Measurements from ENCODE around the gene LY6G6F. TPM values are rescaled to one million over a fixed set of nuclear protein-coding genes. Genes with fewer than 3 reads are reported as not detected.
A peak's percentile ranks its signal among the peaks of the same experiment; 100 is the strongest.

LY6G6F gene
- total and polyA plus RNA-seq, 10 of the 15 experiments (the other 5 are each of a cell fraction or from before 2014, with no cell fraction given), result not detected

DNA sequence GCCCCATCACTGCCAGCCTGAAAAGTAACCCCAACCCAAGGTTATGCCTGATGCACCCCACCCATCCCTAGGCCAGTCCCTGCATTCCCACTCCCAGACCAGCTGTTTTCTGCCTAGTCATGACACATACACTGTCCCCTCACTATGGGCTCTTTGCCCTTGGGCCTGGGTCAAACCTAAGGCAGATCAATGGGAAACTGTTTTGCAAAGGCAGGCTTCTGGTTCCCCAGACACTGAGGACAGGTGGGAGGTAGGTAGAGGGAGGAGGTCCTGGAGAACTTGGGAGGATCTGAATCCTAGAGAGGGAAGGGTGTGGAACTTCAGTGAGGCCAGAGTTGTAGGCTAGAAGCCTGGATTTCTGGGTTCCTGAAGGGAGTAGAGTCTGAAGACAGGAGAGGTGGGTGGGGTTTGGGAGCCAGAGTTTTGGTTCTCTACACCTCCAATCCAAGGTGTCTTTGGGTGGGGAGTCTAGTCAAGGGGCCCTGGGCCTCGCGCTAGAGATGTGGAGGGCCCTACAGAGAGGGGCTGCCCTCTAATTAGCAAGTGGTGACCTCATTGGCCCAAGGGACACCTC is 27.7 kb downstream of the LY6G6F start:
- H2AFZ ChIP-seq (ENCODE audit: control insufficient read depth, low read depth, low read length), result no peak overlapping the region
- 0 out of 2 replicates have a peak, but pooled peaks cover 4% of the 10 kb centered on the region for H4K20me1 ChIP-seq (ENCODE audit: control insufficient read depth, insufficient read depth)
- CTCF ChIA-PET, result interaction anchor here (0.6 to 15.8 kb wide), 5 partner anchors 12 to 144 kb away, joined by 3 to 208 read pairs (median 4); no protein-coding TSS in a partner anchor
- no peak for DNase-seq (ENCODE audit: low read depth, low spot score)
- SMC1A ChIA-PET (ENCODE audit: uncharacterized antibody, unreplicated experiment), result interaction anchor here (0.6 to 6.3 kb wide), 8 partner anchors 10 to 99 kb away, joined by 3 to 42 read pairs (median 4); partner anchors contain the start of genes LSM2, LY6G5C and MPIG6B
- peaks cover 6 to 13% of the 10 kb centered on the region in 2 experiments; a peak in 3 of 4 replicates for H3K36me3 ChIP-seq (ENCODE audit: control insufficient read depth in 2 of 2, insufficient read depth in 2 of 2, low read length in 1 of 2)
- H3K4me1 ChIP-seq (ENCODE audit: control insufficient read depth, insufficient read depth, low read length), result peaks cover 26% of the 10 kb centered on the region
- ATAC-seq, result no peak
- WGBS (ENCODE audit: insufficient coverage, insufficient replicate concordance, low lambda C conversion rate, missing lambda C conversion rate), result 0% methylated on average over 2 of the region's 2 CpGs
- peak overlapping the region; percentile 98 for H3K9ac ChIP-seq (ENCODE audit: control insufficient read depth, insufficient read depth, low read length)
- RAD21 ChIA-PET (ENCODE audit: unreplicated experiment), result interaction anchor here (1.0 to 5.6 kb wide), 3 partner anchors 36 to 96 kb away, joined by 4 to 53 read pairs (median 16); partner anchors contain the start of gene HSPA1B
- no peaks in the 10 kb centered on the region for H3K9me3 ChIP-seq (replicated peaks; ENCODE audit: control insufficient read depth, insufficient read depth, low read length)
- no TSS peak for BruUV-seq (replicated peaks)
- POLR2A ChIA-PET, result interaction anchor here (0.6 to 9.7 kb wide), 7 partner anchors 20 to 151 kb away, joined by 3 to 158 read pairs (median 44); partner anchors contain the start of genes HSPA1A, HSPA1B, HSPA1L and LSM2
- H3K4me3 ChIP-seq, result peak overlapping the region; percentile 100
- H3K27ac ChIP-seq (ENCODE audit: control insufficient read depth, insufficient read depth), result peak overlapping the region; percentile 99
- in situ Hi-C loops (cut with MboI) (no loop called here), intact Hi-C loops (cut with micrococcal nuclease; ENCODE audit: unreplicated experiment) (loop anchor here (5.0 kb wide), 1 partner anchor 52 kb away; the partner anchor contains the start of gene LY6G5C)
- H3K4me2 ChIP-seq (ENCODE audit: control insufficient read depth, insufficient read depth), result peak overlapping the region; percentile 99
- peaks cover 40% of the 10 kb centered on the region for H3K79me2 ChIP-seq (ENCODE audit: control insufficient read depth, insufficient read depth, low read length)
- no peaks in the 10 kb centered on the region for H3K27me3 ChIP-seq (replicated peaks in 1 of 2; ENCODE audit: control insufficient read depth in 2 of 2, insufficient read depth in 2 of 2, low read length in 1 of 2)
- FAIRE-seq, result no peak
- no peak for TF ChIP-seq NRF1 (conservative IDR thresholded peaks at IDR 0.05; ENCODE audit: low read depth, low read length)
- TF ChIP-seq MYB (IDR thresholded peaks at IDR 0.05; ENCODE audit: borderline replicate concordance, low read depth, low read length), result no peak
- TF ChIP-seq, protein P1, sequence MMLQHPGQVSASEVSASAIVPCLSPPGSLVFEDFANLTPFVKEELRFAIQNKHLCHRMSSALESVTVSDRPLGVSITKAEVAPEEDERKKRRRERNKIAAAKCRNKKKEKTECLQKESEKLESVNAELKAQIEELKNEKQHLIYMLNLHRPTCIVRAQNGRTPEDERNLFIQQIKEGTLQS (IDR thresholded peaks at IDR 0.05; ENCODE audit: borderline replicate concordance, extremely low read depth, low read depth, low read length), result no peak
- TF ChIP-seq JUND (IDR thresholded peaks at IDR 0.05; ENCODE audit: low read depth, low read length), result peak; percentile 71; the same call in 1 of the 2 replicates
- no peak for TF ChIP-seq MXI1 (IDR thresholded peaks at IDR 0.05; ENCODE audit: low read depth, low read length)
- TF ChIP-seq, protein P2, sequence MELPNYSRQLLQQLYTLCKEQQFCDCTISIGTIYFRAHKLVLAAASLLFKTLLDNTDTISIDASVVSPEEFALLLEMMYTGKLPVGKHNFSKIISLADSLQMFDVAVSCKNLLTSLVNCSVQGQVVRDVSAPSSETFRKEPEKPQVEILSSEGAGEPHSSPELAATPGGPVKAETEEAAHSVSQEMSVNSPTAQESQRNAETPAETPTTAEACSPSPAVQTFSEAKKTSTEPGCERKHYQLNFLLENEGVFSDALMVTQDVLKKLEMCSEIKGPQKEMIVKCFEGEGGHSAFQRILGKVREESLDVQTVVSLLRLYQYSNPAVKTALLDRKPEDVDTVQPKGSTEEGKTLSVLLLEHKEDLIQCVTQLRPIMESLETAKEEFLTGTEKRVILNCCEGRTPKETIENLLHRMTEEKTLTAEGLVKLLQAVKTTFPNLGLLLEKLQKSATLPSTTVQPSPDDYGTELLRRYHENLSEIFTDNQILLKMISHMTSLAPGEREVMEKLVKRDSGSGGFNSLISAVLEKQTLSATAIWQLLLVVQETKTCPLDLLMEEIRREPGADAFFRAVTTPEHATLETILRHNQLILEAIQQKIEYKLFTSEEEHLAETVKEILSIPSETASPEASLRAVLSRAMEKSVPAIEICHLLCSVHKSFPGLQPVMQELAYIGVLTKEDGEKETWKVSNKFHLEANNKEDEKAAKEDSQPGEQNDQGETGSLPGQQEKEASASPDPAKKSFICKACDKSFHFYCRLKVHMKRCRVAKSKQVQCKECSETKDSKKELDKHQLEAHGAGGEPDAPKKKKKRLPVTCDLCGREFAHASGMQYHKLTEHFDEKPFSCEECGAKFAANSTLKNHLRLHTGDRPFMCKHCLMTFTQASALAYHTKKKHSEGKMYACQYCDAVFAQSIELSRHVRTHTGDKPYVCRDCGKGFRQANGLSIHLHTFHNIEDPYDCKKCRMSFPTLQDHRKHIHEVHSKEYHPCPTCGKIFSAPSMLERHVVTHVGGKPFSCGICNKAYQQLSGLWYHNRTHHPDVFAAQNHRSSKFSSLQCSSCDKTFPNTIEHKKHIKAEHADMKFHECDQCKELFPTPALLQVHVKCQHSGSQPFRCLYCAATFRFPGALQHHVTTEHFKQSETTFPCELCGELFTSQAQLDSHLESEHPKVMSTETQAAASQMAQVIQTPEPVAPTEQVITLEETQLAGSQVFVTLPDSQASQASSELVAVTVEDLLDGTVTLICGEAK (IDR thresholded peaks at IDR 0.05; ENCODE audit: borderline replicate concordance), result no peak
- no peak for TF ChIP-seq POLR2A (IDR thresholded peaks at IDR 0.05; ENCODE audit: low read depth, low read length)
- TF ChIP-seq, protein P3, sequence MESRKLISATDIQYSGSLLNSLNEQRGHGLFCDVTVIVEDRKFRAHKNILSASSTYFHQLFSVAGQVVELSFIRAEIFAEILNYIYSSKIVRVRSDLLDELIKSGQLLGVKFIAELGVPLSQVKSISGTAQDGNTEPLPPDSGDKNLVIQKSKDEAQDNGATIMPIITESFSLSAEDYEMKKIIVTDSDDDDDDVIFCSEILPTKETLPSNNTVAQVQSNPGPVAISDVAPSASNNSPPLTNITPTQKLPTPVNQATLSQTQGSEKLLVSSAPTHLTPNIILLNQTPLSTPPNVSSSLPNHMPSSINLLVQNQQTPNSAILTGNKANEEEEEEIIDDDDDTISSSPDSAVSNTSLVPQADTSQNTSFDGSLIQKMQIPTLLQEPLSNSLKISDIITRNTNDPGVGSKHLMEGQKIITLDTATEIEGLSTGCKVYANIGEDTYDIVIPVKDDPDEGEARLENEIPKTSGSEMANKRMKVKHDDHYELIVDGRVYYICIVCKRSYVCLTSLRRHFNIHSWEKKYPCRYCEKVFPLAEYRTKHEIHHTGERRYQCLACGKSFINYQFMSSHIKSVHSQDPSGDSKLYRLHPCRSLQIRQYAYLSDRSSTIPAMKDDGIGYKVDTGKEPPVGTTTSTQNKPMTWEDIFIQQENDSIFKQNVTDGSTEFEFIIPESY (IDR thresholded peaks at IDR 0.05), result no peak
- peak; percentile 18; the same call in 1 of the 2 replicates for TF ChIP-seq SMC3 (IDR thresholded peaks at IDR 0.05; ENCODE audit: borderline replicate concordance, low read length)
- TF ChIP-seq KAT2A (conservative IDR thresholded peaks at IDR 0.05; ENCODE audit: control insufficient read depth, low read depth, low read length), result no peak
- TF ChIP-seq HDGF (IDR thresholded peaks at IDR 0.05), result no peak

Data from GM12878 (cell line).